ENCODE data around the gene SCAMP2.
A peak's percentile ranks its signal among the peaks of the same experiment; 100 is the strongest.
"Not testable (repeated sequence)": the region's sequence is repeated elsewhere in the genome, so short reads cannot be mapped to it uniquely, and the experiment has no call there.

Gene SCAMP2

DNA sequence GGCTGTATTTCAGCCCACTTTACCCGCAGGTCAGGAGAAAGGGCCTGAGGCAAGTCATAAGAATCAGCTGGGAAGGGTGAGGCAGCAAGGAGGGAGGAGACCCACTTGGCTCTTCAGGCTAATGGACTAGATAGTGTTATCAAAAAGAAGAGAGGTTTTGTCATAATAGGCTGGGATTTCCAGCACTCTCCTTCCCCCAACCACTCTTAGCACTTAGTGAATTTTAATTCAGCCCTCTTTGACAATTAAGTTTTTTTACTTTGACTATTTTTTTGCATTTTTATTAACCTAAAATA is 17.4 kb upstream of the SCAMP2 start:
- DNase-seq (ENCODE audit: low read depth in 3 of 3, low spot score in 1 of 3), result no peak

DNA sequence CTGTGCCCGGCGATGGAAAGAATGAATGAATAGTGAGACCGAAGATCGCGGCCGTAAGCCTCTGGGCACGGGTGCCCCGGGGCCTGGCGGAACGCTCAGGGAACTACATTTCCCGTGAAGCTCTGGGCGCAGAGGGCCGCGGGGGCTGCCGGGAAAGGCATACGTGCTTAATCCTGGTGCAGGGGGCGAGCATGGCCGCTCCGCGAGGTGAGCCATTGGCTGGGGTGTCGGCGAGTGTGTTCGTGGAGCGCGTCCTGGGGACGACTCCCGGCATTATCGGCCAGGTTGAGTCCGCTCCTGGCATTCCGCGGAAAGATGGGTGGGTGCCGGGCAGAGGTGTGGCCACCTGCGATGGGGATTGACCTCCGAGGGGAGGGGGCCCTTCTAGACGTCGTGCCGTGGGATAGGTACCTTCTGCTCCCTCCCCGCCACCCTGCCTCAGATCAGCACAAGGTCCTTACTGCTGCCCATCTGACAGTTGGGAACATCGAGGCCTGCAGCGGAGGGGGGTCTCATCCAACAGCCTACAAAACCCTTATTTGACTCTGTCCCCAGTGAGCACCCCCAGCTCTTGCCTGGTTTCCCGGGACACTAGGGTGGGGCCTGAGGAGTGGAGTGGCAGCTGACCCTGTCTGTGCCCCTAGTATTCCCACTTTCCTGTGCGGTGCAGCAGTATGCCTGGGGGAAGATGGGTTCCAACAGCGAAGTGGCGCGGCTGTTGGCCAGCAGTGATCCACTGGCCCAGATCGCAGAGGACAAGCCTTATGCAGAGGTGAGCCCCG is 16.9 kb upstream of the SCAMP2 start, which contains the start of gene MPI:
MPI (plus strand) TSS at position 160 of the 782 bp plus-strand sequence; CDS start at position 192, 32 bp downstream.
- DNase-seq (ENCODE audit: low read depth in 3 of 3, low spot score in 1 of 3), result peak; percentile 42 to 76 (median 57)

DNA sequence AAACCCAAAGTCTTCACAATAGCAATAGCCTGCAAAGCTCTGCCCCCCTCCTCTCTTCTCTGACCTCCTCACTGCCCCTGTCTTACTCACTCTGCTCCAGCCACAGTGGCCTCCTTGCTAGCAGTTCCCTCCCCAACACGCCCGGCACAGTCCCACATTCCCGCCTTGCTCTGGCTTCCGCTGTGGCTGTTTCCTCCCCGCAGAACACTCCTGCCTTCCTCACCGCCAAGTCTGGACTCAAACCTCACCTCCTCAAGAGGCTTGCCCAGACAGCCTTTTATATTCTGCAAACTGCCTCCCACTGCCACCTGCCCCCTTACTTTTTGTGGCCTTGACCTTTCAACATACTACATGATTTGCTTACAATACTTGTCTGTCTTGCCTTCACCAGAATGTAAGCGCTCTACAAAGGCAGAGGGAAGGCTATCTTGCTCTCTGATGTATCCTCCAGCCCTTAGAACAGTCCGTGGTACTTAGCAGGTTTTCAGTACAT is 16.3 kb upstream of the SCAMP2 start:
- DNase-seq (ENCODE audit: low read depth in 3 of 3, low spot score in 1 of 3), result no peak

DNA sequence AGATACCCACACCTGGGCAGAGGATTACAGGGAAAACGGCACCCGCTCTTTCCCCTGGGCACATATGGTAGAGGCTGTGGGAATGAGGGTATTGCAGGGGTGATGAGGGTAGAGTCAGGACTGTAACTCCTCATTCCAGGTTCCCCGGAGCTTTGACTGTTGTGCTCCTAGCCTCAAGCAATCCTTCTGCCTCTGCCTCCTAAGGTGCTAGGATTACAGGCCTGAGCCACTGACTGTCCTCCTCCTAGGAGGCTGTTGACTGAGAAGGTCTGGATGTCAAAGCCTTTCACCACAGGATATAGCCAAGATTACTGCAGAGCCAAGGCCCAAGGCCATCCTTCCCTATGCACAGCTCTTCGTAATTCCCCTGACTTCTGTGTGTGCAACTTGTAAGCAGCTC is 15.6 kb upstream of the SCAMP2 start:
- no peak for DNase-seq (ENCODE audit: low read depth in 3 of 3, low spot score in 1 of 3)

DNA sequence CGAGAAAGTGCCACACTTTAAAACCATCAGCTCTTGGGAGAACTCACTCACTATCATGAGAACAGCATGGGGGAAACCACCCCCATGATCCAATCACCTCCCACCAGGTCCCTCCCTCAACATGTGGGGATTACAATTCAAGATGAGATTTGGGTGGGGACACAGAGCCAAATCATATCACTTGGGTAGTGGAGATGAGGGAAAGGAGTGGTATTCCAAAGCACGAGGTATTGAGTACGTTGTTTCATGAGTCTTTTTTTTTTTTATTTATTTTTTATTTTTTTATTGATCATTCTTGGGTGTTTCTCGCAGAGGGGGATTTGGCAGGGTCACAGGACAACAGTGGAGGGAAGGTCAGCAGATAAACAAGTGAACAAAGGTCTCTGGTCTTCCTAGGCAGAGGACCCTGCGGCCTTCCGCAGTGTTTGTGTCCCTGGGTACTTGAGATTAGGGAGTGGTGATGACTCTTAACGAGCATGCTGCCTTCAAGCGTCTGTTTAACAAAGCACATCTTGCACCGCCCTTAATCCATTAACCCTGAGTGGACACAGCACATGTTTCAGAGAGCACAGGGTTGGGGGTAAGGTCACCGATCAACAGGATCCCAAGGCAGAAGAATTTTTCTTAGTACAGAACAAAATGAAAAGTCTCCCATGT is 14.5 kb upstream of the SCAMP2 start:
- not testable (repeated sequence) for DNase-seq (ENCODE audit: low read depth in 3 of 3, low spot score in 1 of 3)

DNA sequence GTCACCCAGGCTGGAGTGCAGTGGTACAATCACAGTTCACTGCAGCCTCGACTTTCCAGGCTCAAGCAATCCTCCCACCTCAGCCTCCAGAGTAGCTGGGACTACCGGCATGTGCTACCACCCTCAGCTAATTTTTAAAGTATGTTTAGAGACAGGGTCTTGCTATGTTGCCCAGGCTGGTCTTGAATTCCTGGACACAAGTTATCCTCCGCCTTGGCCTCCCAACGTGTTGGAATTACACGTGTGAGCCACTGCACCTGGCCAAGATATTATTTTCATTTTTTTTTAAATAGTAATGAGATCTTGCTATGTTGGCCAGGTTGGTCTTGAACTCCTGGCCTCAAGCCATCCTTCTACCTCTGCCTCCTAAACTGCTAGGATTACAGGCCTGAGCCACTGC is 12.3 kb upstream of the SCAMP2 start:
- DNase-seq (ENCODE audit: low read depth in 3 of 3, low spot score in 1 of 3), result no peak

DNA sequence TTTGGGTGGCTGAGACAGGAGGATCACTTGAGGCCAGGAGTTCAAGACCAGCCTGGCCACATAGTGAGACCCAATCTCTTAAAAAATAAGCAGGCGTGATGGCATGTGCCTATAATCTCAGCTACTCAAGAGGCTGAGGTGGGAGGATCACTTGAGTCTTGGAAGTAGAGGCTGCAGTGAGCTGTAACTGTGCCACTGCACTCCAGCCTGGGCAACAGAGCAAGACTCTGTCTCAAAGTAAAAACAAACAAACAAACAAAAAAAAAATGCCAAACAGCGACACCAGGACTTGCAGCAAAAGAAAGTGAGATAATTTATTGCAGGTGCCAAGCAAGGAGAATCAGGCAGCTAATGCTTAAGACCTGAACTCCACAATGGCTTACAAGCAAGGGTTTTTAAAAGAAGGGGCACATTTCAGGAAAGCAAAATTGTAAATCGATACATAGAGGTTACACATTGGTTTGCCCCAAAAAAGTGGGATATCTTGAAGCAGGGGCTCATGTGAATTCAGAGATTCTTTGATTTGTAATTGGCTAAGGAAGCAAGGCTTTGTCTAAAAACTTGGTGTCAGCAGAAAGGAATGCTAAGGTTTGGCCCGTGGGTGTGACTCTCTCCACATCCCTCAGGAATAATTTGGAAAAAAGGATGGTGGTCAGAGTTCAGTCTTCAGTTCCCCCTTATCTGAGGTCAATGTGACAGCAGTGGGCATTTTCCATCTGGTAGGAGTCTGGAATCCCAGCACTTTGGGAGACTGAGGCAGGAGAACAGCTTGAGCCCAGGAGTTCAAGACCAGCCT is 11.5 kb upstream of the SCAMP2 start:
- no peak for DNase-seq (ENCODE audit: low read depth in 3 of 3, low spot score in 1 of 3)

DNA sequence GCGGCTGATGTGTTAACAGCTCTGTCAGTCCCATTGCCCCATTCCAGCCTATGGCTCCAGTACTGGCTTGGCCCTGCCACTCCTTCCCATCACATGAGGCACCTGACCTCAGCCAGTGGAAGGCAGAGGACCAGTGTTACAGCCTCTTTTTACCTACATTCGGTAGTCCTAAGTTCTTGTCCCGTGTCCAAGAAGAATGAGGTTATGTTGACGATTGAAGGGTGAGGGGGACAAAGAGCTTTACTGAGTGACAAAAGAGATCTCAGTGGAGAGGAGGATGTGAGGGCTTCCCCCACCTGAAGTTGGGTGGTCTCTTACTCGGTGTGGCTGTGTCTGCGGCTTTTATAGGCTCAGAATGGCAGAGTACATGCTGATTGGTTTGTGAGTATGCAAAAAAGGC is 9.4 kb upstream of the SCAMP2 start:
- no peak for DNase-seq (ENCODE audit: low read depth in 3 of 3, low spot score in 1 of 3)

DNA sequence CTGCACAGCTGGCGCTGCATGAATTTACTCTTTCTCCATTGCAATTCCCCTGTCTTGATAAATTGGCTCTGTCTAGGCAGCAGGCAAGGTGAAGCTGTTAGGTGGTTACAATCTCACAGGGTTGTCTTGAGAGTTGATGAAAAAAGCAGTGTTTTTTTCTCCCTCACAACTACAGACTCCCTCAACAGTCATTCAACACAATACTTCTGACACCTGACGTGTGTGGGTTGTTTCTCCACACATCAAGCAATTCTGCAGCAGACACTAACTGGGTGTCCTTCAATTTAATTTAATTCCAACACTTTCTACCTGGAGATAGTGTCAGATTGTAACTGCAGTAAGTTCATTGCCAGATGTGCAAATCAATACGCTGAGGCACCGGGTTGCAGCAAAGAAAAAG is 5.1 kb upstream of the SCAMP2 start:
- DNase-seq (ENCODE audit: low read depth in 3 of 3, low spot score in 1 of 3), result no peak

DNA sequence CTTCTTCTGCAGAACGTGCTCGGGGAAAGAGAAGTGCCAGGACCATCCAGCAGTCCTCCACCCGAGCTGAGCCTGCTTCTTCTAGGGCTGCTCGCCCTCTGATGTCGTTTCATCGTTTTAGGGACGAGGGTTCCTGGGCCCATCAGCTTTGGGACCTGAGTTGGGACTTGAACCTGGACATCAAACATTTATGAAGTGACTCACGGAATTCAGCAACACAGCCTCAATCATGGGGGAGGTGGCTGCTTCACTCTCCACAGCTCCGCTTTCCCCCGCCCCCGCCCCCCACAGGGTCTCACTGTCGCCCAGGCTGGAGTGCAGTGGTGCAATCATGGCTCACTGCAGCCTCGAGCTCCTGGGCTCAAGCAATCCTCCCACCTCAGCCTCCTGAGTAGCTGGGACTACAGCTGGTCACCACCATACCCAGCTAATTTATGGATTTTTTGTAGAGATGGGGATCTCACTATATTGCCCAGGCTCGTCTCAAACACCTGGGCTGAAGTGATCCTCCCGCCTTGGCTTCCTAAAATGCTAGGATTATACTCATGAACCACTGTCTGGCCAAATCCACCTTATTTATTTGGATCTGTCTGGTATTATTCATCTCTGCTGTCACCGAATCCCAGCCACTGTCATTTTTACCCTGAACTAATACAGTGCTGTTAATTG is 725 bp upstream of the SCAMP2 start:
- DNase-seq (ENCODE audit: low read depth in 3 of 3, low spot score in 1 of 3), result no peak

DNA sequence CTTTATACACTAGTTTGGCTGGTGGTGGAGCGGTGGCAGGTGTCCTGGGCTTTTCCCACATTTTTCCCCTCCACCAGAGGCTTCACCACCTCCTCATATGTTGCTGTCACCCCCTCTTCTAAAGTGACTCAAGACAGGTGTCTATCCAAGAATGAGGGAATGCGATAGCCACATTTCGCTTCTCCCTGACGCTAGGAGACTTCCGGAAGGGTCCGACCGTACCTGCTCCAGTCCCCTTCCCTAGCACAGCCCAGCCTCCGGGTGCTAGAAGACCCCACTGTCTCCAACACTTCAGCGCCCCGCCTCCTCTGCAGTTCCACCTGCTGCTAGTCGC is 496 bp downstream of the SCAMP2 start:
- DNase-seq (ENCODE audit: low read depth in 3 of 3, low spot score in 1 of 3), result no peak

DNA sequence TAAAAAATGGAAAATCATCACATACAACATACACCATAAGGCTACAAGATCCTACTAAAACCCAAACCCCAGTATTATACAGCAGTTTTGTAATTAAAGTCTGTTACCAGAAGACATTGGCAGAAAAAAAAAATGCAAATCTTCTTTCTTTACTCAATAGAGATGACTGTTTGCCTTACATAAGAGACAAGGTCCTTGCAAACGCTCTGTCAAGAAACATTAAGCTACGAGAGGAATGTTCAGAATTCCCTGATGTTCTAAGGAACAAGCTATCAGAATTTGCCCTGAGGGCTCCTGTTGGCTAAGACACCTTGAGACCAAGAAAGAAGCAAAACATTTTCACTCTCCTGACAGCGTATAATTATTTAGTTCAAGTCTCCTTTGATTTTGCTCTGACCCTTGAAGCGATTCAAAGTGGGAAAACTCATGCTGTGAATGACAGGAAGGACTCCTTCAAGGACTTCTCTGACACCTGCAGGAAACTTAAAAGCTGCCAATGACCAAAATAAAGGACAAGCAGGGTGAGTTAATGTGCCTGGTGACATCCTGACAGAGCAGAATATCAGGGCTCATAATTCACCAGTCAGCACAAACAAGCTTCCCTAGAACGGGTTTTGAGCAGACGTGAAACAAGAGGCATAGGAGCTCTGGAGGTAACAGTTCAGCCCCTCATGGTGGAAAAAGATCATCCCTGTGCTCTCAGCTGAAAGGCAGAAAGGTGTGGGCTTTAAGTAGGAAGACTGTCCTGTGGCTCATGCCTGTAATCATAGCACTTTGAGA is 2.5 kb downstream of the SCAMP2 start:
- DNase-seq (ENCODE audit: low read depth in 3 of 3, low spot score in 1 of 3), result no peak

DNA sequence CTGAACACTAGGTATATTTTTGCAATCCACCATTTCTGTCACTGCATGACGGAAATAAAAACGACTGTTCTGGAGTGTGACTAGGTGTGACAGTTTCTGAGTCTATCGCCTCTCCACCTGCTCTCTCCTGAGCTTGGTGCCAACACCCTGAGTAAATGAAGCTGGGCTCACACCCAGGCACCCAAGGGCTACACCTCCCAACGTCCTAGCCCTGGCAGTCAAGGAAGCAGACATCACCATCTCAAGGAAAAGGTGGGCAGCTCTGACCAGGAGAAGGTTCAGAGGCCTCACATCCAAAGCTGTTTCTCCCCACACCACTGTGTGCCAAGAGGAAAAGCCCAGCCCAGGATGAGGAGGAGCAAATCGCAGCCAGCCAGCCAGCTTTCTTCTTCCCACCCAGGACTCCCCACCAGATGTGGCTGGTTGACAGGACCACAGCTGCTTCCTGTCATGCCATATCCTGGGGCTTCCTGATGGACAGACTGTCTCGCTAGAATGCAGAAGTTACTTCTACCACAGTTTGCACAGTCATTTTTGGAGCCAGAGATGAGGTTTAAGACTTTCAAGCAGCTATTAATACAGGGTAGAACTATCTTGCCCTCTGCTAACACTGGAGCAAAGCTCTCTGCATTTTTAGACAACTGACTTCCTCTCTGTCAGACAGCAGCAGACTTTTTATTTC is 3.3 kb downstream of the SCAMP2 start:
- no peak for DNase-seq (ENCODE audit: low read depth in 3 of 3, low spot score in 1 of 3)

DNA sequence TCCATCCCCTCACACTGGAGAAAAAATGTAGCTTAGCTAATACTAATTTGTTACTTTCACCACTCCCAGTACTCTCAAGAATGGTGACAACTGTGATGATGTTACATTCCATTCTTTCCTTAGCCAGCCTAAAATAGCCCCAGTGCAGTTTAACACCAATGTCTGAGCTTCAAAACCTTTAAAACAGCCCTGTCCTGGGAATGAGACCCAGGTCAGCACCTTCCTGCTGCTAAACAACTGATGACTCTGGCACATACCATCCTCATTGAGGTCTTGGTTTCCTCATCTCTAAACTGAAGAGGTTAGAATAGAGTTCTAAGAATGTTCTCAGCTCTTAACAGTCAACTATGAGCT is 3.8 kb downstream of the SCAMP2 start:
- DNase-seq (ENCODE audit: low read depth in 3 of 3, low spot score in 1 of 3), result no peak

DNA sequence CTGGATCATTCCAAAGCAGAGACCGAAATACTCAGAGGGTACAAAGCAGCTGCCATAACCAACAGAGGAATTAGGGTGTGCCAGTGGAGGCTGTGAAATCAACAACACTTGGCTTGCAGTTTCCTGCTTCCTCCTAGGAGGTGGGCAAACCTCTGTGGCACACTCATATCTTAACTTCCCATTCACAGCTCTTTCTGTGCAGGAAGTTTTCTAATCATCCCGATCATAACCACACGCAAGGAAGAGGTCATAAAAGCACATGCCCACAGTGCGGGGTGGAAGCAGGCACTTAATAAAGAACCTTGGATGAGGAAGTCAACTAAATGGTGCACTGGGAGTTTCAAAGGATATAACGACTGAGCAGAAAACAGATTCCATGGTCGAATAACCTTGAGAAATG is 5.1 kb downstream of the SCAMP2 start:
- DNase-seq (ENCODE audit: low read depth in 3 of 3, low spot score in 1 of 3), result no peak

DNA sequence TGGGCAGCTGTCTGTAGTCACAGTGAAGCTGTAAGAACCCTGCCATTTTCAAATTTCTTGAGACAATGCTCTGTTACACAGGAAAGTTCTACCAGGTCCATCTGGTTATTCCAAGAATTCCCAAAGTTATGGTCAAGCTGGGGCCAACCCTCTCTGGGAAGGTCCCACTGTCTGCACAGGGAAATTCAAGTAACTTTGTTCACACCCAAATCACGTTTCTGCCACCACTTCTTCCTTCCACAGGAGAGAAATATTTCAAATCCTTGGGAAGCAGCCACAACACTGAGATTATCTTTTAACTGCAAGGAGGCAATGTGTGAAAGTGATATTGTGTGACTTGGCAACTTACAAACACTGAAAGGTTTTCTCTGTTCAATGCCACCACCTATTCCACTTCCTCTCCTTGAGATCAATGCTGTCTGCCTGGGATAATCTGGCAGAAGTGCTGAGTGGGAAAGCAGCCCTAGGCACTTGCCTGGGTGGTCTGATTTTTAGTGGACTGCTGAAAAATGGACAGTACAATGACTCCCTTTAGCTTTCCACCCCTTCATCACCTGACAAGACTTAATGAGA is 5.6 kb downstream of the SCAMP2 start:
- DNase-seq (ENCODE audit: low read depth in 3 of 3, low spot score in 1 of 3), result no peak

DNA sequence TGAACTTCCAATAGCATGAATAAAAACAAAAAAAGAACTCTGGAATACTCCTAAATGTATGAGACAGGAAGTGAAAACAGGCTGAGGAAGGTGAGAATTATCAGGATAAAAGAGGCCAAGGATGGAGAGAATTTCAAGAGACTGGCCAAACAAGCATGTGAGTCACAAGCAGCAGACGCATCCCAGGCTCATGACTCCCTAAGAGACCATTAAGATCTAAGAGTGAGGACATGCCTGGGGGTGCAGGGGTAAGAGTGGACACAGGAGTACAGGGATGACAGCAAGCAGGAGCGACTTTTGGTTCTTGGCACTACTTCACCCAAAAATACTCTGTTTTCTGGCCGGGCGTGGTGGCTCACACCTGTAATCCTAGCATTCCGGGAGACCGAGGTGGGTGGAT is 7.1 kb downstream of the SCAMP2 start:
- no peak for DNase-seq (ENCODE audit: low read depth in 3 of 3, low spot score in 1 of 3)

DNA sequence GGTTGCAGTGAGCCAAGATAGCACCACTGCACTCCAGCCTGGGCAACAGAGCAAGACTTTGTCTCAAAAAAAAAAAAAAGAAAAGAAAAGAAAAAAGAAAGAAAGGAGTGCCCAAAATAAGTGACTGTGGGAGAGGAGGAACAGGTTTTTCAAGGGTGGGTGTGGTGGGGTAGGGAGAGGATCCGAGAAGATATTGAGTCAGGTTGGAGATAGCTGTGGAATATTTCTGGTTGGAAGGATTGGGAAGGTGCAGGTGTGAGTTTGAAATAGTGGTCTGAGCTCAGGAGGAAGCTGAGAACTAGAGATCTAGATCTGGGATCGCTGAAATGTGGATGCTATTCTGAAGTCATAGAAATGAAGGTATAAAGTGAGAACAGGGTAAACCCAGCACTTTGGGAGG is 7.8 kb downstream of the SCAMP2 start:
- no peak for DNase-seq (ENCODE audit: low read depth in 3 of 3, low spot score in 1 of 3)

DNA sequence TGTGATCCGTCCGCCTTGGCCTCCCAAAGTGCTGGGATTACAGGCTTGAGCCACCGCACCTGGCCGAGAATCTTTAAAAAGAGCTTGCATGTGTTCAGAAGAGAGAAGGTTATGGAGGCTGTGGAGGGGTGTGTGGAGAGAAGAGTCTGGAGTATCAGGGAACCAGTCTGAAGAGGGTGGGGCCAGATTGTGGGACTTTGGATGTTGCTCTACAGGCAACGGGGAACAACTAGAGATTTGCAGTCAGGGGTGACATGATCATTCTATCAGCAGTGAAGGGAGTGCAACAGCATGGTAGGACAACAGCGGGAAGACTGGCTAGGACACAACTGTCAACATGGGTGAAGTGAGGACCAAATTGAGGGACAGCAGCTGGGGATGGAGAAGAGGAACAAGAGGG is 8.9 kb downstream of the SCAMP2 start:
- no peak for DNase-seq (ENCODE audit: low read depth in 3 of 3, low spot score in 1 of 3)

All from stimulated activated CD4-positive, alpha-beta T cell treated with anti-CD3 and anti-CD28 coated beads, TNF-alpha, amount 100 ng/mL, for 1 hour (primary cell).